Stimulated activated naive CD8-positive, alpha-beta T cell treated with anti-CD3 and anti-CD28 coated beads, Interleukin-15, amount 100 ng/mL, for 72 hours (primary cell): ENCODE results near the gene PODNL1.

Experiments
- ATAC-seq: fragments of 150-1000 bp; cut with Tn5 transposase; 2 replicates; pipeline ENCODE4 v1.10.0; 2021; ENCODE audit warnings: mild to moderate bottlenecking, moderate library complexity
- DNase-seq, 2 donors: peaks; one replicate each; pipeline ENCODE4 v3.0.0; 2021 to 2022
- H3K27ac Mint-ChIP-seq, 2 donors: one replicate each; pipeline ENCODE4 v1.8.0; 2022; ENCODE audit warnings: mild to moderate bottlenecking in 2 of 2, mixed read lengths in 2 of 2, moderate library complexity in 2 of 2
- H3K27me3 Mint-ChIP-seq: one replicate; pipeline ENCODE4 v1.8.0; 2022; ENCODE audit warnings: mixed read lengths
- H3K4me1 Mint-ChIP-seq: one replicate; pipeline ENCODE4 v1.8.0; 2022; ENCODE audit warnings: mild to moderate bottlenecking, mixed read lengths
- H3K4me3 Mint-ChIP-seq, 2 donors: one replicate each; pipeline ENCODE4 v1.8.0; 2022; ENCODE audit warnings: mild to moderate bottlenecking in 2 of 2, mixed read lengths in 2 of 2, moderate library complexity in 1 of 2
- H3K9me3 Mint-ChIP-seq, 2 donors: one replicate each; pipeline ENCODE4 v1.8.0; 2022; ENCODE audit warnings: mixed read lengths in 2 of 2

PODNL1 gene

GRCh38 chr19:13938301-13939064, at the start of gene PODNL1:
TSS of gene PODNL1 (minus strand) at chr19:13938417. CDS start at chr19:13938181, 236 bp downstream.
- ATAC-seq (peak; percentile 32), DNase-seq (no peak)
- Mint-ChIP-seq H3K4me3 (no peak within 1 kb of the TSS), H3K4me1 (peaks cover 8% of the 10 kb centered on the region), H3K27ac (no peak within 1 kb of the TSS), H3K27me3 (peaks cover 9% of the 10 kb centered on the region), H3K9me3 (no peaks in the 10 kb centered on the region)

GRCh38 chr19:13987101-13987890, 49.1 kb upstream of the PODNL1 start:
- Mint-ChIP-seq H3K4me3 (peak overlapping the region; percentile 79 to 81), H3K27me3 (no peaks in the 10 kb centered on the region)
- no peak for ATAC-seq

GRCh38 chr19:13986348-13986904, 48.2 kb upstream of the PODNL1 start:
- Mint-ChIP-seq H3K4me1 (peaks cover 91% of the 10 kb centered on the region), H3K27ac (peak overlapping the region; percentile 98 to 99)
- peak; percentile 97 to 99 for DNase-seq

More at GRCh38 chr19:13987101-13987890, 49.1 kb upstream of the PODNL1 start:
- DNase-seq: no peak
- H3K4me1 Mint-ChIP-seq: peaks cover 93% of the 10 kb centered on the region
- H3K27ac Mint-ChIP-seq: peak overlapping the region; percentile 98 to 99
- no peaks in the 10 kb centered on the region for H3K9me3 Mint-ChIP-seq

GRCh38 chr19:13985771-13986347, 47.6 kb upstream of the PODNL1 start:
- Mint-ChIP-seq H3K4me1 (peaks cover 90% of the 10 kb centered on the region), H3K27ac (peak overlapping the region; percentile 98 to 99), H3K4me3 (peak overlapping the region; percentile 79 to 81), H3K27me3 (no peaks in the 10 kb centered on the region), H3K9me3 (no peaks in the 10 kb centered on the region)
- ATAC-seq: peak; percentile 27
- DNase-seq: no peak

More at GRCh38 chr19:13986348-13986904, 48.2 kb upstream of the PODNL1 start:
- no peaks in the 10 kb centered on the region for H3K9me3 Mint-ChIP-seq
- peak; percentile 97 for ATAC-seq
- H3K27me3 Mint-ChIP-seq: no peaks in the 10 kb centered on the region
- peak overlapping the region; percentile 79 to 81 for H3K4me3 Mint-ChIP-seq

GRCh38 chr19:13984875-13985741, 46.9 kb upstream of the PODNL1 start:
- Mint-ChIP-seq H3K4me3 (peak overlapping the region; percentile 53 to 79), H3K27me3 (no peaks in the 10 kb centered on the region), H3K9me3 (no peaks in the 10 kb centered on the region), H3K4me1 (peaks cover 93% of the 10 kb centered on the region), H3K27ac (peak overlapping the region; percentile 94 to 99)
- ATAC-seq (no peak), DNase-seq (no peak)

GRCh38 chr19:13984186-13984585, 46.0 kb upstream of the PODNL1 start:
- H3K4me1 Mint-ChIP-seq: peaks cover 93% of the 10 kb centered on the region
- H3K27ac Mint-ChIP-seq: no peak overlapping the region
- H3K9me3 Mint-ChIP-seq: no peaks in the 10 kb centered on the region
- DNase-seq: no peak
- no peaks in the 10 kb centered on the region for H3K27me3 Mint-ChIP-seq
- ATAC-seq: no peak
- no peak overlapping the region for H3K4me3 Mint-ChIP-seq

GRCh38 chr19:13983213-13983889, 45.1 kb upstream of the PODNL1 start:
- ATAC-seq: no peak
- H3K4me1 Mint-ChIP-seq: peaks cover 89% of the 10 kb centered on the region
- DNase-seq: no peak
- peak overlapping the region in 1 of 2 donors; percentile 64 for H3K4me3 Mint-ChIP-seq
- no peaks in the 10 kb centered on the region for H3K27me3 Mint-ChIP-seq
- peak overlapping the region; percentile 46 to 63 for H3K27ac Mint-ChIP-seq
- no peaks in the 10 kb centered on the region for H3K9me3 Mint-ChIP-seq

GRCh38 chr19:13982773-13983172, 44.6 kb upstream of the PODNL1 start:
- Mint-ChIP-seq H3K27me3 (no peaks in the 10 kb centered on the region), H3K27ac (peak overlapping the region in 1 of 2 donors; percentile 48), H3K4me3 (peak overlapping the region in 1 of 2 donors; percentile 52), H3K4me1 (peaks cover 89% of the 10 kb centered on the region), H3K9me3 (no peaks in the 10 kb centered on the region)
- DNase-seq (no peak), ATAC-seq (no peak)

GRCh38 chr19:13981988-13982501, 43.8 kb upstream of the PODNL1 start:
- Mint-ChIP-seq H3K27ac (no peak overlapping the region), H3K27me3 (no peaks in the 10 kb centered on the region), H3K4me1 (peaks cover 83% of the 10 kb centered on the region), H3K9me3 (no peaks in the 10 kb centered on the region), H3K4me3 (no peak overlapping the region)
- DNase-seq: no peak
- ATAC-seq: no peak

GRCh38 chr19:13981467-13981866, 43.2 kb upstream of the PODNL1 start:
- no peak overlapping the region for H3K27ac Mint-ChIP-seq
- DNase-seq (no peak), ATAC-seq (no peak)
- peaks cover 77% of the 10 kb centered on the region for H3K4me1 Mint-ChIP-seq
- H3K27me3 Mint-ChIP-seq: no peaks in the 10 kb centered on the region
- H3K4me3 Mint-ChIP-seq: no peak overlapping the region
- H3K9me3 Mint-ChIP-seq: no peaks in the 10 kb centered on the region

- DNase-seq: no peak
- H3K27ac Mint-ChIP-seq: no peak overlapping the region
- H3K27me3 Mint-ChIP-seq: no peaks in the 10 kb centered on the region
- no peak overlapping the region for H3K4me3 Mint-ChIP-seq
- H3K9me3 Mint-ChIP-seq: no peaks in the 10 kb centered on the region
- H3K4me1 Mint-ChIP-seq: peaks cover 73% of the 10 kb centered on the region
- ATAC-seq: no peak
Measured at GRCh38 chr19:13981021-13981420, 42.8 kb upstream of the PODNL1 start.

- Mint-ChIP-seq H3K9me3 (no peaks in the 10 kb centered on the region), H3K4me1 (peaks cover 66% of the 10 kb centered on the region), H3K27me3 (no peaks in the 10 kb centered on the region), H3K4me3 (no peak overlapping the region), H3K27ac (no peak overlapping the region)
- DNase-seq (no peak), ATAC-seq (no peak)
Measured at GRCh38 chr19:13980340-13980739, 42.1 kb upstream of the PODNL1 start.

GRCh38 chr19:13979686-13980085, 41.5 kb upstream of the PODNL1 start:
- Mint-ChIP-seq H3K27me3 (no peaks in the 10 kb centered on the region), H3K9me3 (no peaks in the 10 kb centered on the region), H3K27ac (peak overlapping the region in 1 of 2 donors; percentile 83), H3K4me3 (peak overlapping the region; percentile 39 to 76), H3K4me1 (peaks cover 60% of the 10 kb centered on the region)
- DNase-seq (no peak), ATAC-seq (no peak)

- ATAC-seq (peak; percentile 30), DNase-seq (no peak)
- Mint-ChIP-seq H3K27me3 (no peaks in the 10 kb centered on the region), H3K27ac (no peak overlapping the region), H3K4me3 (peak overlapping the region; percentile 39 to 76), H3K4me1 (peaks cover 60% of the 10 kb centered on the region), H3K9me3 (no peaks in the 10 kb centered on the region)
Measured at GRCh38 chr19:13979244-13979615, 41.0 kb upstream of the PODNL1 start.
